PC-3 (cell line): Measurements from ENCODE around the gene LNX2. TPM values are rescaled to one million over a fixed set of nuclear protein-coding genes. Genes with fewer than 3 reads are reported as not detected.

Source experiments
- ATAC-seq: fragments of 200-7000 bp; cut with Tn5 transposase; 2 replicates; pipeline ENCODE4 v1.9.1; 2020; ENCODE audit warnings: mild to moderate bottlenecking, moderate library complexity
- Bru-seq: library from RNA; stranded (reverse); fragments of 400-500 nt; gene quantifications from one replicate; lab custom pipeline; 2021; lab: Mats Ljungman, UMichigan
- BruChase-seq, 2 experiments: library from RNA; stranded (reverse); fragments of 400-500 nt; gene quantifications; one replicate each; lab custom pipeline; 2021; lab: Mats Ljungman, UMichigan
- BruUV-seq: library from RNA; stranded (reverse); fragments of 400-500 nt; replicated peaks from 2 replicates; lab custom pipeline; 2021; lab: Mats Ljungman, UMichigan
- CTCF ChIA-PET: fragments of 300-600 bp; sonication (Branson Sonifier 250); formaldehyde crosslinking; loops from one replicate; lab custom pipeline; 2022; ENCODE audit warnings: antibody characterized with exemption; lab: Charles Lee
- POLR2A ChIA-PET: fragments of 300-600 bp; sonication (Branson Sonifier 250); formaldehyde crosslinking; loops from one replicate; lab custom pipeline; 2022; ENCODE audit warnings: antibody characterized with exemption; ENCODE audit not compliant: unreplicated experiment; lab: Charles Lee
- DNase-seq: peaks from one replicate; pipeline ENCODE4 v3.0.0-alpha.2; 2015
- H2AFZ ChIP-seq: fragments of 300-600 bp; sonication (generic); 2 replicates; pipeline ENCODE4 v1.6.0; 2016; ENCODE audit warnings: antibody characterized with exemption, low read length
- H3F3A ChIP-seq: fragments of 300-600 bp; sonication (generic); one replicate; pipeline ENCODE4 v1.6.0; 2017; ENCODE audit warnings: antibody characterized with exemption, low read length, control low read depth, mild to moderate bottlenecking; ENCODE audit not compliant: unreplicated experiment
- H3K27ac ChIP-seq: fragments of 300-600 bp; sonication (generic); 2 replicates; pipeline ENCODE4 v1.5.1; 2016; ENCODE audit warnings: mild to moderate bottlenecking, low read length
- H3K27me3 ChIP-seq: fragments of 300-600 bp; sonication (generic); 2 replicates; pipeline ENCODE4 v1.6.1; 2016; ENCODE audit warnings: low read length, mixed read lengths
- H3K36me3 ChIP-seq: fragments of 300-600 bp; sonication (generic); 2 replicates; pipeline ENCODE4 v1.6.1; 2016; ENCODE audit warnings: low read depth, mixed run types, low read length, mixed read lengths
- H3K4me1 ChIP-seq: fragments of 300-600 bp; sonication (generic); 2 replicates; pipeline ENCODE4 v1.5.1; 2016; ENCODE audit warnings: low read length; ENCODE audit not compliant: insufficient read depth
- H3K4me2 ChIP-seq: fragments of 300-600 bp; sonication (generic); 2 replicates; pipeline ENCODE4 v1.6.0; 2016; ENCODE audit warnings: low read length
- H3K4me3 ChIP-seq: fragments of 300-600 bp; sonication (generic); 2 replicates; pipeline ENCODE4 v1.5.1; 2016; ENCODE audit warnings: mild to moderate bottlenecking, low read length, mixed read lengths
- H3K79me2 ChIP-seq: fragments of 300-600 bp; sonication (generic); 2 replicates; pipeline ENCODE4 v1.6.1; 2017; ENCODE audit warnings: low read length, mixed read lengths
- H3K9ac ChIP-seq: fragments of 300-600 bp; sonication (generic); 2 replicates; pipeline ENCODE4 v1.6.0; 2016; ENCODE audit warnings: mild to moderate bottlenecking, low read length
- H3K9me2 ChIP-seq: fragments of 300-600 bp; sonication (generic); replicated peaks from 2 replicates; pipeline ENCODE4 v1.6.1; 2016; ENCODE audit warnings: mixed run types, low read length, mixed read lengths
- H3K9me3 ChIP-seq: fragments of 300-600 bp; sonication (generic); 2 replicates; pipeline ENCODE4 v1.6.1; 2016; ENCODE audit warnings: low read length, mixed read lengths
- H4K20me1 ChIP-seq: fragments of 300-600 bp; sonication (generic); 2 replicates; pipeline ENCODE4 v1.6.1; 2016; ENCODE audit warnings: low read length, mixed read lengths
- EZH2 ChIP-seq: fragments of 300-600 bp; sonication (generic); IDR thresholded peaks from one replicate; pipeline ENCODE4 v1.6.1; 2017; ENCODE audit warnings: antibody characterized with exemption, mild to moderate bottlenecking, low read length; ENCODE audit not compliant: unreplicated experiment
- EZH2phosphoT487 ChIP-seq: fragments of 300-600 bp; sonication (generic); IDR thresholded peaks from 2 replicates; pipeline ENCODE4 v1.6.1; 2018; ENCODE audit warnings: mild to moderate bottlenecking, antibody characterized with exemption, low read length, borderline replicate concordance
- intact Hi-C: fragments of 100-400 bp; cut with micrococcal nuclease; formaldehyde crosslinking; loops from 2 replicates; pipeline ENCODE4 v1.9.0; 2023
- long read RNA-seq: library from polyadenylated mRNA; unstranded; transcript quantifications from one replicate; pipeline ENCODE4 v2.0.0, GENCODE V29; 2021; ENCODE audit not compliant: unreplicated experiment
- total RNA-seq: library from RNA; depleted of rRNA; stranded (reverse); fragments of >200 nt; gene quantifications from 2 replicates; pipeline ENCODE4 v1.2.3, GENCODE V29; 2014; rRNA removed
- TF ChIP-seq, protein P1 (sequence below): fragments of 300-600 bp; sonication (generic); conservative IDR thresholded peaks from 2 replicates; pipeline ENCODE4 v1.5.1; 2017; ENCODE audit warnings: antibody characterized with exemption, low read depth, mild to moderate bottlenecking, low read length

The LNX2 gene
- total RNA-seq (5.8 and 6.0 TPM in 2 replicates), Bru-seq, nascent RNA (percentile 74 among the genes with signal in this experiment), BruChase-seq, experiment 1, labeled RNA remaining after a 6-hour chase (percentile 68 among the genes with signal in this experiment), BruChase-seq, experiment 2, labeled RNA remaining after a 2-hour chase (percentile 71 among the genes with signal in this experiment)
- long read RNA-seq, full-length matches to known transcripts = 20 of 33 reads
- long read RNA-seq, partial matches to known transcripts = 7 of 33 reads
- long read RNA-seq, other reads (novel, unspliced or antisense) = 6 of 33 reads

DNA sequence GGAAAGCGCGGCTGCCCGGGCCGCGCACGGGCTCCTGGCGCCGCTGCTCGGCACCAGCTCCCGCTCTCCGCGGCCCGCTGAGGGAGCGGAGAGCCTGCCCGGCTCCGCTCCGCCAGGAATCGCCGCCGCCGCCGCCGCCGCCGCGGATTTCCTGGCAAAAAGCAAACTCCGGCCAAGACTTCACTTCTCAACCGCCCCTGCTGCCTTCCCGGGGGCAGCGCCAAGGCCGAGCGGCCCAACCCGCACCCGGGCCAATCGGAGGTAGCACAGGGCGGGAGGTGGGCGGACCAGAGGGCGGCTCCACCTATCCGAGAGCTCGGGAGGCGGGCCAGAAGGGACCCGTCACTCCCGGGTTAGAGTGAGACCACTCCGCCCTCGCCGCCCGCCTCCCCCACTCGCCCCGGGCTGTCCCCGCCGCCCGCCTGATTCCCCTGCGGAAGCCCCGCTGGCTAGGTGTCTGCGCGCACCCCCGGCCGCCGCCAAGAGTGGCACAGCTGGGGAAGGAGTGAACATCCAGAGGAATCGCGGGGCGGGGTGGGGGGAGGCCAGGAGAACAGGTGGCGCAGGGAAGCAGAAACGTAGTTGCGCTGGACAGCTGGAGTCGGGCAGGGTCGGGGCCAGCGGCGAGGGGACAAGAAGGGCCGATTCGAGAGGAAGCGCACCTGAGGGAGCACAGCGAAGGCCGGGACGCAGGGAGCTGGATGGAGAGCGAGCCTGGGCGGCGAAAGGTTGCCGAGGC is at the start of gene LNX2:
Gene LNX2, minus strand, starts transcription at position 153 of the 739 bp plus-strand sequence. CDS start 38,826 bp downstream, outside the sequence.
- H3K9me2 ChIP-seq = no peaks in the 10 kb centered on the region
- DNase-seq (peak; percentile 93), ATAC-seq (peak; percentile 86)
- ChIA-PET CTCF (interaction anchor here (0.8 to 1.8 kb wide), 3 partner anchors 64 to 206 kb away, joined by 3 to 8 read pairs (median 3); no protein-coding TSS in a partner anchor), POLR2A (interaction anchor here (0.6 to 0.7 kb wide), 3 partner anchors 78 to 617 kb away, joined by 3 to 7 read pairs (median 3); no protein-coding TSS in a partner anchor)
- peak within 1 kb of the TSS; percentile 93 for H3K9ac ChIP-seq
- intact Hi-C loops = loop anchor here (2.0 to 5.0 kb wide), 3 partner anchors 37 to 170 kb away; partner anchors contain the start of gene MTIF3
- no peaks in the 10 kb centered on the region for H3F3A ChIP-seq
- no TSS peak for BruUV-seq
- H3K27ac ChIP-seq = peak within 1 kb of the TSS; percentile 84
- peak within 1 kb of the TSS; percentile 93 for H2AFZ ChIP-seq
- H4K20me1 ChIP-seq = peaks cover 41% of the 10 kb centered on the region
- H3K36me3 ChIP-seq = peaks cover 18% of the 10 kb centered on the region
- peaks cover 81% of the 10 kb centered on the region for H3K79me2 ChIP-seq
- TF ChIP-seq, protein P1, sequence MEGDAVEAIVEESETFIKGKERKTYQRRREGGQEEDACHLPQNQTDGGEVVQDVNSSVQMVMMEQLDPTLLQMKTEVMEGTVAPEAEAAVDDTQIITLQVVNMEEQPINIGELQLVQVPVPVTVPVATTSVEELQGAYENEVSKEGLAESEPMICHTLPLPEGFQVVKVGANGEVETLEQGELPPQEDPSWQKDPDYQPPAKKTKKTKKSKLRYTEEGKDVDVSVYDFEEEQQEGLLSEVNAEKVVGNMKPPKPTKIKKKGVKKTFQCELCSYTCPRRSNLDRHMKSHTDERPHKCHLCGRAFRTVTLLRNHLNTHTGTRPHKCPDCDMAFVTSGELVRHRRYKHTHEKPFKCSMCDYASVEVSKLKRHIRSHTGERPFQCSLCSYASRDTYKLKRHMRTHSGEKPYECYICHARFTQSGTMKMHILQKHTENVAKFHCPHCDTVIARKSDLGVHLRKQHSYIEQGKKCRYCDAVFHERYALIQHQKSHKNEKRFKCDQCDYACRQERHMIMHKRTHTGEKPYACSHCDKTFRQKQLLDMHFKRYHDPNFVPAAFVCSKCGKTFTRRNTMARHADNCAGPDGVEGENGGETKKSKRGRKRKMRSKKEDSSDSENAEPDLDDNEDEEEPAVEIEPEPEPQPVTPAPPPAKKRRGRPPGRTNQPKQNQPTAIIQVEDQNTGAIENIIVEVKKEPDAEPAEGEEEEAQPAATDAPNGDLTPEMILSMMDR = no peak
- TF ChIP-seq EZH2 = no peak
- H3K4me1 ChIP-seq = peaks cover 35% of the 10 kb centered on the region
- H3K9me3 ChIP-seq = no peaks in the 10 kb centered on the region
- no peaks in the 10 kb centered on the region for H3K27me3 ChIP-seq
- H3K4me3 ChIP-seq = peak within 1 kb of the TSS; percentile 94
- H3K4me2 ChIP-seq = peak within 1 kb of the TSS; percentile 96

DNA sequence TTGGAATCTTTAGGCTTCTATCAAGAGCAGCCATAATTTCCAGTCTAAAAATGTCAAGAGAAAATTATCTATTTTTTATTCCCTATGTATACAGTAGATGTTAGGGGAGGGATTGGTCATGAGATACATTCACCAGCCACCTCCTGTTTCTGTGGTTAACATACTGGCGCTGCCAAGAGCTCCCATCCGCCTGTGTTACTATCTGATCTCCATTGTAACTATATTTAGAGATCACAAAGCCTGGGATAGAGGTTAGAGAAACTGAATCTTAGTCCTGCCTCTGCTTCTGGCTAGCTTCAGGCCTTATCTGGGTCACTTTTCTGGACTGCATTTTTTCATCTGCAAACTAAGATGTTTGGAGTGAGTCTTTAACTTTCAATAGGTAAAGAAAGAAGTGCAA is 47.6 kb upstream of the LNX2 start:
- Histone ChIP-seq H3K4me3 (no peak overlapping the region), H3K36me3 (no peaks in the 10 kb centered on the region), H3K9ac (no peak overlapping the region), H3K27ac (no peak overlapping the region), H3K27me3 (no peaks in the 10 kb centered on the region), H4K20me1 (no peaks in the 10 kb centered on the region), H3K4me1 (no peaks in the 10 kb centered on the region), H3F3A (no peaks in the 10 kb centered on the region), H3K9me3 (no peaks in the 10 kb centered on the region), H3K9me2 (no peaks in the 10 kb centered on the region), H2AFZ (no peak overlapping the region), H3K79me2 (no peaks in the 10 kb centered on the region), H3K4me2 (no peak overlapping the region)
- no TSS peak for BruUV-seq
- intact Hi-C loops = loop anchor here (5.0 to 10.0 kb wide), 2 partner anchors 97 to 296 kb away; no protein-coding TSS in a partner anchor
- ATAC-seq (no peak), DNase-seq (no peak)
- POLR2A ChIA-PET = interaction anchor here (0.6 kb wide), 1 partner anchor 9 kb away, joined by 3 read pairs; no protein-coding TSS in a partner anchor
- no peak for TF ChIP-seq EZH2
- TF ChIP-seq, protein P1 = no peak
- no peak for TF ChIP-seq EZH2phosphoT487
- CTCF ChIA-PET = interaction anchor here (0.9 kb wide), 1 partner anchor 159 kb away, joined by 3 read pairs; no protein-coding TSS in a partner anchor
